Hepatocyte (in vitro differentiated cells): ENCODE measurements around the gene DDX56.

Source experiments
- EZH2 ChIP-seq: fragments of 200-600 bp; sonication (generic); IDR thresholded peaks from 2 replicates; pipeline ENCODE4 v1.6.1; 2016; ENCODE audit warnings: antibody characterized with exemption, mild to moderate bottlenecking, borderline replicate concordance
- EZH2phosphoT487 ChIP-seq: fragments of 200-600 bp; sonication (generic); IDR thresholded peaks from one replicate; pipeline ENCODE4 v1.6.1; 2018; ENCODE audit warnings: antibody characterized with exemption, mild to moderate bottlenecking, low read depth, moderate library complexity; ENCODE audit not compliant: unreplicated experiment, severe bottlenecking
- TF ChIP-seq, protein P1 (sequence below): fragments of 200-600 bp; sonication (generic); IDR thresholded peaks from 2 replicates; pipeline ENCODE4 v1.5.1; 2016; ENCODE audit warnings: antibody characterized with exemption, mild to moderate bottlenecking; ENCODE audit not compliant: poor library complexity

DNA sequence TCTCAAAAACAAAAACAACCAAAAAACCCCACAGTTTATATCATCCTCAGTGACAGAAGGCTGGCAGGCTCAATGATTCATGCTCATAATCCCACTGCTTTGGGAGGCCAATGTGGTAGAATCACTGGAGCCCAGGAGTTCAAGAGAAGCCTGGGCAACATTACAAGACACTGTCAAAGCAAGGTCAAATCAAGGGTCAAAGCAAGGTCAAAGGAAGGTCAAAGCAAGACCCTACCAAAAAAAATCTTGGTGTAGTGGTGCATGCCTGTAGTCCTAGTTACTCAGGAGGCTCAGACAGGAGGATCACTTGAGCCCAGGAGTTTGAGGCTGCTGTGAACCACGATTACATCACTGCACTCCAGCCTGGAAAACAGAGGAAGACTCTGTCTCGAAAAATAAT lies 18.4 kb downstream of the DDX56 start:
- TF ChIP-seq, protein P1, sequence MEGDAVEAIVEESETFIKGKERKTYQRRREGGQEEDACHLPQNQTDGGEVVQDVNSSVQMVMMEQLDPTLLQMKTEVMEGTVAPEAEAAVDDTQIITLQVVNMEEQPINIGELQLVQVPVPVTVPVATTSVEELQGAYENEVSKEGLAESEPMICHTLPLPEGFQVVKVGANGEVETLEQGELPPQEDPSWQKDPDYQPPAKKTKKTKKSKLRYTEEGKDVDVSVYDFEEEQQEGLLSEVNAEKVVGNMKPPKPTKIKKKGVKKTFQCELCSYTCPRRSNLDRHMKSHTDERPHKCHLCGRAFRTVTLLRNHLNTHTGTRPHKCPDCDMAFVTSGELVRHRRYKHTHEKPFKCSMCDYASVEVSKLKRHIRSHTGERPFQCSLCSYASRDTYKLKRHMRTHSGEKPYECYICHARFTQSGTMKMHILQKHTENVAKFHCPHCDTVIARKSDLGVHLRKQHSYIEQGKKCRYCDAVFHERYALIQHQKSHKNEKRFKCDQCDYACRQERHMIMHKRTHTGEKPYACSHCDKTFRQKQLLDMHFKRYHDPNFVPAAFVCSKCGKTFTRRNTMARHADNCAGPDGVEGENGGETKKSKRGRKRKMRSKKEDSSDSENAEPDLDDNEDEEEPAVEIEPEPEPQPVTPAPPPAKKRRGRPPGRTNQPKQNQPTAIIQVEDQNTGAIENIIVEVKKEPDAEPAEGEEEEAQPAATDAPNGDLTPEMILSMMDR: no peak
- TF ChIP-seq EZH2phosphoT487: no peak
- TF ChIP-seq EZH2: no peak
